ENCODE results near the gene ZC3H6.
A peak's percentile ranks its signal among the peaks of the same experiment; 100 is the strongest.

ZC3H6 gene

GRCh38 chr2:112275311-112275886 lies at the start of gene ZC3H6:
Gene ZC3H6 (plus strand): TSS chr2:112275597. CDS start chr2:112275995, 398 bp downstream.
- peak; percentile 99 for DNase-seq

GRCh38 chr2:112229348-112229747 lies 46.0 kb upstream of the ZC3H6 start:
- no peak for DNase-seq

GRCh38 chr2:112230371-112230770 lies 45.0 kb upstream of the ZC3H6 start:
- no peak for DNase-seq

GRCh38 chr2:112239862-112240261 lies 35.5 kb upstream of the ZC3H6 start:
- DNase-seq, result no peak

GRCh38 chr2:112242384-112242783 lies 33.0 kb upstream of the ZC3H6 start:
- no peak for DNase-seq

GRCh38 chr2:112243233-112243632 lies 32.2 kb upstream of the ZC3H6 start:
- no peak for DNase-seq

GRCh38 chr2:112244854-112245253 lies 30.5 kb upstream of the ZC3H6 start:
- no peak for DNase-seq

GRCh38 chr2:112251271-112251670 lies 24.1 kb upstream of the ZC3H6 start:
- no peak for DNase-seq

- no peak for DNase-seq
Observed at GRCh38 chr2:112253261-112253815, 22.1 kb upstream of the ZC3H6 start.

- DNase-seq, result peak; percentile 97
Observed at GRCh38 chr2:112254466-112255240, 20.7 kb upstream of the ZC3H6 start, which contains the start of gene ZC3H8. Gene ZC3H8 (minus strand): TSS chr2:112255042. CDS start chr2:112254981, 61 bp downstream.

- no peak for DNase-seq
Observed at GRCh38 chr2:112255875-112256274, 19.5 kb upstream of the ZC3H6 start.

GRCh38 chr2:112256654-112257053 lies 18.7 kb upstream of the ZC3H6 start:
- DNase-seq, result no peak

- no peak for DNase-seq
Observed at GRCh38 chr2:112257575-112257974, 17.8 kb upstream of the ZC3H6 start.

GRCh38 chr2:112259509-112260294 lies 15.7 kb upstream of the ZC3H6 start:
- peak; percentile 89 for DNase-seq

GRCh38 chr2:112260295-112260625 lies 15.1 kb upstream of the ZC3H6 start:
- no peak for DNase-seq

- no peak for DNase-seq
Observed at GRCh38 chr2:112262876-112263275, 12.5 kb upstream of the ZC3H6 start.

GRCh38 chr2:112268547-112268946 lies 6.8 kb upstream of the ZC3H6 start:
- DNase-seq, result no peak

- no peak for DNase-seq
Observed at GRCh38 chr2:112272669-112273068, 2.7 kb upstream of the ZC3H6 start.

GRCh38 chr2:112273349-112273748 lies 2.0 kb upstream of the ZC3H6 start:
- DNase-seq, result no peak

GRCh38 chr2:112275887-112276773 lies 733 bp downstream of the ZC3H6 start:
- peak; percentile 87 for DNase-seq

- no peak for DNase-seq
Observed at GRCh38 chr2:112276954-112277353, 1.6 kb downstream of the ZC3H6 start.

GRCh38 chr2:112277596-112278220 lies 2.3 kb downstream of the ZC3H6 start:
- no peak for DNase-seq
